HG03175 (cell line): ENCODE measurements around the gene FAM131B.
"Not testable (repeated sequence)": the region's sequence is repeated elsewhere in the genome, so short reads cannot be mapped to it uniquely, and the experiment has no call there.

Source experiments
- ATAC-seq: cut with Tn5 transposase; IDR thresholded peaks from one replicate; pipeline ENCODE4 v1.9.1; 2021; ENCODE audit warnings: mild to moderate bottlenecking, moderate library complexity; ENCODE audit not compliant: unreplicated experiment

FAM131B gene

GRCh38 chr7:143362131-143363015 is at the start of gene FAM131B:
Gene FAM131B, minus strand, starts transcription at chr7:143362713. Its CDS starts 110 bp downstream, at chr7:143362603.
- no peak for ATAC-seq

- ATAC-seq = no peak
Measured at GRCh38 chr7:143411976-143412708, 49.6 kb upstream of the FAM131B start.

GRCh38 chr7:143410521-143411004 is 48.0 kb upstream of the FAM131B start:
- no peak for ATAC-seq

- no peak for ATAC-seq
Measured at GRCh38 chr7:143408686-143409561, 46.4 kb upstream of the FAM131B start, which contains the start of gene EPHA1. Gene EPHA1, minus strand, starts transcription at chr7:143408856. Its CDS starts 51 bp downstream, at chr7:143408805.

- ATAC-seq = no peak
Measured at GRCh38 chr7:143408252-143408685, 45.8 kb upstream of the FAM131B start.

- ATAC-seq = peak; percentile 44
Measured at GRCh38 chr7:143407287-143408251, 45.1 kb upstream of the FAM131B start.

- ATAC-seq = no peak
Measured at GRCh38 chr7:143406002-143406357, 43.5 kb upstream of the FAM131B start.

- ATAC-seq = no peak
Measured at GRCh38 chr7:143405173-143406001, 42.9 kb upstream of the FAM131B start.

- ATAC-seq = not testable (repeated sequence)
Measured at GRCh38 chr7:143402233-143402632, 39.7 kb upstream of the FAM131B start.

- ATAC-seq = no peak
Measured at GRCh38 chr7:143401265-143401664, 38.8 kb upstream of the FAM131B start.

GRCh38 chr7:143399642-143400041 is 37.1 kb upstream of the FAM131B start:
- no peak for ATAC-seq

- no peak for ATAC-seq
Measured at GRCh38 chr7:143399151-143399550, 36.6 kb upstream of the FAM131B start.

GRCh38 chr7:143398616-143399015 is 36.1 kb upstream of the FAM131B start:
- no peak for ATAC-seq

- no peak for ATAC-seq
Measured at GRCh38 chr7:143397710-143398530, 35.4 kb upstream of the FAM131B start.

- ATAC-seq = no peak
Measured at GRCh38 chr7:143396625-143397556, 34.4 kb upstream of the FAM131B start.

GRCh38 chr7:143396182-143396581 is 33.7 kb upstream of the FAM131B start:
- no peak for ATAC-seq
